Osteoblast (primary cell): ENCODE data around the gene SAP30BP. TPM values are rescaled to one million over a fixed set of nuclear protein-coding genes. Genes with fewer than 3 reads are reported as not detected.

Source experiments
- DNase-seq: peaks from one replicate; pipeline ENCODE4 v3.0.0; 2011; ENCODE audit warnings: low spot score, mixed read lengths; ENCODE audit not compliant: insufficient read length; ENCODE audit errors: missing footprints
- H2AFZ ChIP-seq: 2 replicates; pipeline ENCODE4 v1.6.0; 2011; ENCODE audit warnings: mild to moderate bottlenecking, low read length
- H3K27ac ChIP-seq: 2 replicates; pipeline ENCODE4 v1.5.1; 2011; ENCODE audit warnings: mild to moderate bottlenecking, low read depth, low read length, moderate library complexity
- H3K27me3 ChIP-seq: 2 replicates; pipeline ENCODE4 v1.6.0; 2012; ENCODE audit warnings: mild to moderate bottlenecking, control low read depth, inconsistent platforms, low read length, moderate library complexity; ENCODE audit not compliant: insufficient read depth
- H3K36me3 ChIP-seq: 2 replicates; pipeline ENCODE4 v1.5.1; 2011; ENCODE audit warnings: mild to moderate bottlenecking, low read length, control low read depth, moderate library complexity; ENCODE audit not compliant: insufficient read depth
- H3K4me1 ChIP-seq: 2 replicates; pipeline ENCODE4 v1.5.1; 2011; ENCODE audit warnings: mild to moderate bottlenecking, low read length, control low read depth, moderate library complexity; ENCODE audit not compliant: insufficient read depth
- H3K4me2 ChIP-seq: 2 replicates; pipeline ENCODE4 v1.6.0; 2011; ENCODE audit warnings: mild to moderate bottlenecking, low read length; ENCODE audit not compliant: insufficient read depth
- H3K4me3 ChIP-seq: fragments of 200-600 bp; sonication (generic); 3 replicates; pipeline ENCODE4 v1.5.1; 2012; ENCODE audit warnings: mild to moderate bottlenecking, low read length, inconsistent platforms; ENCODE audit not compliant: insufficient read depth
- H3K79me2 ChIP-seq: 2 replicates; pipeline ENCODE4 v1.6.0; 2012; ENCODE audit warnings: mild to moderate bottlenecking, low read length, control low read depth, inconsistent platforms; ENCODE audit not compliant: insufficient read depth
- H3K9me3 ChIP-seq: 2 replicates; pipeline ENCODE4 v1.5.1; 2011; ENCODE audit warnings: low read depth, low read length, control low read depth
- H4K20me1 ChIP-seq: 2 replicates; pipeline ENCODE4 v1.6.0; 2012; ENCODE audit warnings: mild to moderate bottlenecking, low read length, control low read depth; ENCODE audit not compliant: insufficient read depth
- CTCF ChIP-seq: IDR thresholded peaks from 2 replicates; pipeline ENCODE4 v1.5.1; 2011; ENCODE audit warnings: mild to moderate bottlenecking, low read depth, low read length, moderate library complexity; ENCODE audit errors: extremely low read depth
- total RNA-seq: library from RNA; depleted of rRNA; stranded (reverse); fragments of >200 nt; gene quantifications from 2 replicates; pipeline ENCODE4 v1.2.3, GENCODE V29; 2012

SAP30BP gene
- total RNA-seq, 1 donor = 48.1 TPM

DNA sequence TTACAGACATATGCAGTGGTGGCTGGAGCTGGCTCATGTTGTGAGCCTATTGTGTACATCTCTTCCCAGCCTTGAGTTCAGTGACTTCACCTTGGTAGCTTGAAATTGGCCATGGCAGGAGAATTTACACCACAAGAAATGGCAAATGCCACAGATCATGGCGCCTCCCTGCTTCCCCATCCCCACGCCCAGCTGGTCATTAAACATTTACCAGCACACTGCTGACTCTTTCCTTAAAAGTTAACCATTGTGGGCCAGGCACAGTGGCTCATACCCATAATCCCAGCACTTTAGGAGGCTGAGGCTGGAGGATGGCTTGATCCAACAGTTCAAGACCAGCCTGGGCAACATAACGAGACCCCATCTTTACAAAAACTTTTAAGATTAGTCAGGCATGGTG, 31.5 kb downstream of the SAP30BP start:
- no peak for TF ChIP-seq CTCF
- H3K4me1 ChIP-seq = peaks cover 40% of the 10 kb centered on the region
- H3K36me3 ChIP-seq = peaks cover 51% of the 10 kb centered on the region

GRCh38 chr17:75701288-75701687, 34.1 kb downstream of the SAP30BP start:
- H3K27ac ChIP-seq = peak overlapping the region; percentile 90
- H3K27me3 ChIP-seq = no peaks in the 10 kb centered on the region
- H3K9me3 ChIP-seq = no peaks in the 10 kb centered on the region
- no peak for DNase-seq
- H3K4me1 ChIP-seq = peaks cover 21% of the 10 kb centered on the region
- TF ChIP-seq CTCF = no peak
- no peak overlapping the region for H2AFZ ChIP-seq
- H4K20me1 ChIP-seq = no peaks in the 10 kb centered on the region
- peaks cover 54% of the 10 kb centered on the region for H3K36me3 ChIP-seq
- peak overlapping the region; percentile 24 for H3K4me2 ChIP-seq
- H3K79me2 ChIP-seq = peaks cover 13% of the 10 kb centered on the region
- no peak overlapping the region for H3K4me3 ChIP-seq

More for the DNA sequence above, 31.5 kb downstream of the SAP30BP start:
- Histone ChIP-seq H3K79me2 (peaks cover 30% of the 10 kb centered on the region), H2AFZ (no peak overlapping the region), H3K4me2 (no peak overlapping the region), H3K27ac (no peak overlapping the region), H3K27me3 (no peaks in the 10 kb centered on the region), H3K4me3 (no peak overlapping the region), H4K20me1 (no peaks in the 10 kb centered on the region), H3K9me3 (no peaks in the 10 kb centered on the region)
- DNase-seq = no peak

- peaks cover 8% of the 10 kb centered on the region for H3K79me2 ChIP-seq
- H3K27me3 ChIP-seq = no peaks in the 10 kb centered on the region
- no peaks in the 10 kb centered on the region for H3K9me3 ChIP-seq
- H3K4me2 ChIP-seq = no peak overlapping the region
- no peaks in the 10 kb centered on the region for H4K20me1 ChIP-seq
- no peak for TF ChIP-seq CTCF
- H3K36me3 ChIP-seq = peaks cover 63% of the 10 kb centered on the region
- no peak for DNase-seq
- H3K27ac ChIP-seq = no peak overlapping the region
- H2AFZ ChIP-seq = no peak overlapping the region
- H3K4me3 ChIP-seq = no peak overlapping the region
- H3K4me1 ChIP-seq = peaks cover 23% of the 10 kb centered on the region
These were observed 36.1 kb downstream of the SAP30BP start for GRCh38 chr17:75703191-75703590.

- no peak for DNase-seq
- Histone ChIP-seq H3K36me3 (peaks cover 67% of the 10 kb centered on the region), H3K79me2 (peaks cover 7% of the 10 kb centered on the region), H3K4me1 (peaks cover 23% of the 10 kb centered on the region), H3K27ac (no peak overlapping the region), H4K20me1 (no peaks in the 10 kb centered on the region), H3K4me3 (no peak overlapping the region), H2AFZ (no peak overlapping the region), H3K4me2 (no peak overlapping the region), H3K9me3 (no peaks in the 10 kb centered on the region), H3K27me3 (no peaks in the 10 kb centered on the region)
- no peak for TF ChIP-seq CTCF
These were observed 36.5 kb downstream of the SAP30BP start for GRCh38 chr17:75703591-75703990.
